Middle frontal gyrus (tissue), 1 donor: Measurements from ENCODE around the gene ARTN.

Experiments used
- DNase-seq: peaks from one replicate; pipeline ENCODE4 v3.0.0-alpha.2; 2015; ENCODE audit warnings: low spot score; ENCODE audit errors: extremely low spot score

The ARTN gene

GRCh38 chr1:43924516-43924915, 9.1 kb upstream of the ARTN start:
- no peak for DNase-seq

- no peak for DNase-seq
These were observed 7.8 kb upstream of the ARTN start for GRCh38 chr1:43925846-43926245.

- no peak for DNase-seq
These were observed 3.2 kb upstream of the ARTN start for GRCh38 chr1:43930168-43930948.

- no peak for DNase-seq
These were observed 2.7 kb upstream of the ARTN start for GRCh38 chr1:43930949-43931275.

- no peak for DNase-seq
These were observed 1.6 kb upstream of the ARTN start for GRCh38 chr1:43931711-43932660.

GRCh38 chr1:43932786-43933385, 715 bp upstream of the ARTN start:
- DNase-seq, result no peak

- DNase-seq, result no peak
These were observed 742 bp downstream of the ARTN start for GRCh38 chr1:43934101-43934985.

GRCh38 chr1:43934986-43935324, 1.4 kb downstream of the ARTN start:
- no peak for DNase-seq

GRCh38 chr1:43935711-43936427, 2.3 kb downstream of the ARTN start:
- DNase-seq, result no peak

- DNase-seq, result no peak
These were observed 3.0 kb downstream of the ARTN start for GRCh38 chr1:43936431-43937151.

- DNase-seq, result no peak
These were observed 3.7 kb downstream of the ARTN start for GRCh38 chr1:43937179-43937865.

GRCh38 chr1:43938383-43938782, 4.8 kb downstream of the ARTN start:
- no peak for DNase-seq

- no peak for DNase-seq
These were observed 5.4 kb downstream of the ARTN start for GRCh38 chr1:43938892-43939587.

- no peak for DNase-seq
These were observed 8.8 kb downstream of the ARTN start for GRCh38 chr1:43942411-43942810.

- DNase-seq, result no peak
These were observed 11.3 kb downstream of the ARTN start for GRCh38 chr1:43944860-43945259.

- DNase-seq, result no peak
These were observed 12.2 kb downstream of the ARTN start for GRCh38 chr1:43945674-43946235.

GRCh38 chr1:43946236-43947060, 12.8 kb downstream of the ARTN start, which contains the start of gene IPO13:
Gene IPO13 (plus strand): TSS chr1:43946950. CDS start chr1:43947601, 651 bp downstream.
- DNase-seq, result peak; percentile 95
